Spleen (tissue), 11 donors: ENCODE measurements around the gene GLS. TPM values are rescaled to one million over a fixed set of nuclear protein-coding genes. Genes with fewer than 3 reads are reported as not detected.
A peak's percentile ranks its signal among the peaks of the same experiment; 100 is the strongest.

ENCODE experiments used
- DNase-seq: peaks from one replicate; pipeline ENCODE4 v3.0.0-alpha.2; 2020
- H3K27ac ChIP-seq, 8 donors: fragments of 200-600 bp; sonication (generic) in 7 of 8; 1 replicate in 4 of 8; 2 replicates in 4 of 8; pipeline versions ENCODE4 v1.5.0 to v1.8.0; 2016 to 2021; ENCODE audit warnings: inconsistent platforms in 4 of 8, mild to moderate bottlenecking in 4 of 8, moderate library complexity in 1 of 8
- H3K27me3 ChIP-seq, 7 donors: fragments of 200-600 bp; sonication (generic) in 6 of 7; replicated peaks in 1 of 7; 1 replicate in 4 of 7; 2 replicates in 3 of 7; pipeline versions ENCODE4 v1.5.0 to v1.8.0; 2016 to 2021; ENCODE audit warnings: inconsistent platforms in 3 of 7, mild to moderate bottlenecking in 1 of 7
- H3K36me3 ChIP-seq, 6 donors: fragments of 200-600 bp; sonication (generic) in 5 of 6; 1 replicate in 4 of 6; 2 replicates in 2 of 6; pipeline versions ENCODE4 v1.5.0 to v1.8.0; 2016 to 2021; ENCODE audit warnings: inconsistent platforms in 2 of 6
- H3K4me1 ChIP-seq, 6 donors: fragments of 200-600 bp; sonication (generic) in 5 of 6; 1 replicate in 3 of 6; 2 replicates in 3 of 6; pipeline versions ENCODE4 v1.5.0 to v1.8.0; 2016 to 2021; ENCODE audit warnings: inconsistent platforms in 3 of 6
- H3K4me3 ChIP-seq, 8 donors: fragments of 200-600 bp; sonication (generic) in 7 of 8; 1 replicate in 4 of 8; 2 replicates in 4 of 8; pipeline versions ENCODE4 v1.5.0 to v1.8.0; 2016 to 2021; ENCODE audit warnings: inconsistent platforms in 4 of 8, mild to moderate bottlenecking in 4 of 8, moderate library complexity in 2 of 8
- H3K9me3 ChIP-seq, 8 donors: fragments of 200-600 bp; sonication (generic) in 7 of 8; 1 replicate in 4 of 8; 2 replicates in 4 of 8; pipeline versions ENCODE4 v1.5.0 to v1.8.0; 2016 to 2021; ENCODE audit warnings: inconsistent platforms in 4 of 8
- CTCF ChIP-seq, 11 experiments: fragments of 200-600 bp in 7 of 11; fragments of 450-650 bp in 4 of 11; sonication (generic) in 4 of 11; IDR thresholded peaks in 8 of 11; conservative IDR thresholded peaks in 3 of 11; 1 replicate in 7 of 11; 2 replicates in 4 of 11; pipeline versions ENCODE4 v1.4.0 to v1.8.0; 2016 to 2021; ENCODE audit warnings: antibody characterized with exemption in 11 of 11, inconsistent platforms in 4 of 11, mild to moderate bottlenecking in 1 of 11
- POLR2A ChIP-seq, 3 donors: fragments of 450-650 bp; IDR thresholded peaks; one replicate each; pipeline ENCODE4 v1.5.1; 2017; ENCODE audit warnings: antibody characterized with exemption in 3 of 3, mild to moderate bottlenecking in 1 of 3
- POLR2AphosphoS5 ChIP-seq, 3 donors: sonication (generic); formaldehyde crosslinking; IDR thresholded peaks; one replicate each; pipeline ENCODE4 v1.5.1; 2017; ENCODE audit warnings: antibody characterized with exemption in 3 of 3
- WGBS, 5 donors: extraction: QIAGEN DNeasy Blood & Tissue Kit in 3 of 5; methylation state at CpG; one replicate each; pipeline versions ENCODE4 v1.1.5 to v1.1.7; 2013 to 2018; 5-methylcytosine and 5-hydroxymethylcytosine counted together
- intact Hi-C: fragments of 100-400 bp; cut with DNase I; formaldehyde crosslinking; loops from one replicate; pipeline ENCODE4 v1.15.0; 2023; ENCODE audit warnings: low total_unique reads
- polyA plus RNA-seq, 3 donors: library from polyadenylated mRNA; stranded (reverse); fragments of 200-250 nt; gene quantifications; one replicate each; pipeline ENCODE4 v1.2.1, GENCODE V29; 2013
- total RNA-seq, 7 donors: library from RNA; depleted of rRNA in 3 of 7; stranded (reverse); fragments of >200 nt in 3 of 7; fragmentation: NEBNext Ultra II Directional in 4 of 7; extraction: Animal tissue kit (Norgen Biotek cat#: 25700) in 4 of 7; gene quantifications; one replicate each; pipeline versions ENCODE4 v1.1.0 to v1.2.1, GENCODE V29; 2016 to 2021
- donor health status: healthy with polysubstance abuse.
- donor health status: DM: no; HTN: no; CAD: no; lungs with moderate emphysema.
- donor health status: DM: no; HTN: no; CAD: no.
- donor health status: Bipolar disorder and iron deficiency.
- donor health status: healthy.
- donor health status: DM: no; HTN: no; CAD: no.
- donor health status: DM: yes; HTN: yes; CAD: no.

The GLS gene
- total and polyA plus RNA-seq, 10 donors: 42.3 to 254 (median 176) TPM

DNA sequence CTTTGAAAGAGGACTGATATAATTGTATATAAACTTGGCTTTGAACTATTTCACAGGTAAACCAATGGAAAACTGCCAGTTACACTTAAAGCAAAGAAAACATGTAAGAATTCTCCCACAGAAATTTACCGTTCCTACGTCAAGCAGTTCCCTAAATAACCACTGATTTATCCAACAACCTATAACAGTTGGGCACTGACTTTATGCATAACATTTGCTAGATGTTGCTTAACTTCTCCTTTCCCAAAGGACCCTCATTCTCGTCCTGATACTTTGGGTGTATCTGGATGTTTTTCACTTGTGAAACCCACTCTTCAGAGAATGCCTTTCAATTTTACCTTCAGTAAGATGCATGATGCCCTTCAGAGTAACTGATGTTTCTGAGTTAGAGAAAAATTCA, 89.5 kb downstream of the GLS start:
- Histone ChIP-seq H3K4me1 (peaks cover 7 to 42% (median 12%) of the 10 kb centered on the region in 6 donors), H3K4me3 (no peak overlapping the region), H3K27me3 (no peaks in the 10 kb centered on the region), H3K36me3 (peaks cover 0 to 100% (median 86%) of the 10 kb centered on the region in 6 donors), H3K27ac (peak overlapping the region in 3 of 8 donors; percentile 42 to 77 (median 47)), H3K9me3 (no peaks in the 10 kb centered on the region)
- intact Hi-C loops: no loop called here
- TF ChIP-seq POLR2AphosphoS5 (IDR thresholded peaks at IDR 0.05): no peak
- no peak for TF ChIP-seq POLR2A (IDR thresholded peaks at IDR 0.05)
- no peak for TF ChIP-seq CTCF (IDR thresholded peaks at IDR 0.05 in 8 of 11, conservative IDR thresholded peaks at IDR 0.05 in 3 of 11)
- DNase-seq: no peak
- 39 to 81% (median 61%) methylated on average over 3 of the region's 3 CpGs for WGBS, 5 donors

GRCh38 chr2:190970873-190971506, 90.4 kb downstream of the GLS start:
- TF ChIP-seq CTCF (IDR thresholded peaks at IDR 0.05 in 8 of 11, conservative IDR thresholded peaks at IDR 0.05 in 3 of 11): no peak
- TF ChIP-seq POLR2AphosphoS5 (IDR thresholded peaks at IDR 0.05): peak in 1 of 3 donors; percentile 49
- Histone ChIP-seq H3K4me3 (no peak overlapping the region), H3K27ac (peak overlapping the region in 6 of 8 donors; percentile 8 to 77 (median 38)), H3K4me1 (peaks cover 7 to 42% (median 12%) of the 10 kb centered on the region in 6 donors), H3K36me3 (peaks cover 2 to 100% (median 87%) of the 10 kb centered on the region in 6 donors), H3K9me3 (no peaks in the 10 kb centered on the region), H3K27me3 (no peaks in the 10 kb centered on the region)
- intact Hi-C loops: no loop called here
- 40 to 52% (median 45%) methylated on average over 5 of the region's 5 CpGs for WGBS, 5 donors
- DNase-seq: no peak

- H3K36me3 ChIP-seq: peaks cover 9 to 100% (median 93%) of the 10 kb centered on the region in 6 donors
- peak overlapping the region in 1 of 8 donors; percentile 77 for H3K27ac ChIP-seq
- no peak overlapping the region for H3K4me3 ChIP-seq
- WGBS, 5 donors: 81 to 98% (median 94%) methylated on average over 2 of the region's 2 CpGs
- H3K4me1 ChIP-seq: peaks cover 7 to 39% (median 12%) of the 10 kb centered on the region in 6 donors
- H3K27me3 ChIP-seq: no peaks in the 10 kb centered on the region
- TF ChIP-seq POLR2A (IDR thresholded peaks at IDR 0.05) (no peak), CTCF (IDR thresholded peaks at IDR 0.05 in 8 of 11, conservative IDR thresholded peaks at IDR 0.05 in 3 of 11) (no peak), POLR2AphosphoS5 (IDR thresholded peaks at IDR 0.05) (no peak)
- intact Hi-C loops: no loop called here
- no peak for DNase-seq
- H3K9me3 ChIP-seq: no peaks in the 10 kb centered on the region
These were observed 91.6 kb downstream of the GLS start for GRCh38 chr2:190972213-190972612.

DNA sequence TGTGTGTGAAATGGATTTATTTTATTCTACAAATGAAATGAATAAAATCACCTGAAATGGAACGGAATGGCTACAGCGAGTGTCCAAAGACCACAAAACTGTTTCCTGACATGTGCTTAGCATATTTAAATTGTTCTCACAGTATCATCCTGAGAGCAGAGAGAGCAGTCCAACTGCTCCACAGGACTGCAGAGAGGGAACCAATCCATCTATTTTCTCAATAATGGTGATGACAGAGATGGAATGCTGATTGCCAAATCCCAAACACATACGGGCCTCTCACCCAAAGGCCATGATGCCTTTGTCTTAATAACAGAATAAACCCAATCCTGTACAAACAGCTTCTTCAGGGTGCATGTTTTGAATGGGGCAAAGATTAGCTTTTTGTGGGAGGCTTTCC, 92.2 kb downstream of the GLS start:
- no peaks in the 10 kb centered on the region for H3K9me3 ChIP-seq
- no peak overlapping the region for H3K4me3 ChIP-seq
- H3K36me3 ChIP-seq: peaks cover 9 to 100% (median 96%) of the 10 kb centered on the region in 6 donors
- no peak for TF ChIP-seq POLR2AphosphoS5 (IDR thresholded peaks at IDR 0.05)
- TF ChIP-seq POLR2A (IDR thresholded peaks at IDR 0.05): no peak
- WGBS, 5 donors: 82 to 95% (median 87%) methylated on average over 3 of the region's 3 CpGs
- intact Hi-C loops: no loop called here
- peak overlapping the region in 1 of 8 donors; percentile 47 for H3K27ac ChIP-seq
- H3K27me3 ChIP-seq: no peaks in the 10 kb centered on the region
- peaks cover 7 to 39% (median 12%) of the 10 kb centered on the region in 6 donors for H3K4me1 ChIP-seq
- DNase-seq: no peak
